Ishikawa (cell line): ENCODE results near the gene ERP44.

Experiments
- CEBPB ChIP-seq: IDR thresholded peaks from 2 replicates; pipeline ENCODE4 v1.6.1; 2012
- TAF1 ChIP-seq: IDR thresholded peaks from 2 replicates; pipeline ENCODE4 v1.6.1; 2012; ENCODE audit warnings: low read depth, mild to moderate bottlenecking

DNA sequence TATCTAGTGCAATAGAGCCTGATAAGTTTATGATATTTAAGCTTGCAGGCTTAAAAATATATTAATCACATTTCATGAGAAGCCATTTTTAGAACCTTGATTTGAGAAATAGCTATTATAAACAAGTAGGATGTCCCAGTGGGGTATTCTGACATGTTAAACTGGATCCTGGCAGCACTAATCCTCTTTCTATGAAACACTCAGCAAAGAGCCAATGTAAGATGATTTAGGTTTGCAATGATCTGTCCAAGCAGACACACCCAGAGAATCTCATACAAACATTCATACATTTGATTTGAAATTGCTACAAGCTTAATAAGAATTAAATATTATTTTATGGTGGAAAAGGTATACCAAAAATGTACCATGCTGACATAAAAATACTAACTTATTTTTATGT lies 86.5 kb downstream of the ERP44 start:
- no peak for TF ChIP-seq TAF1
- TF ChIP-seq CEBPB = no peak
